Esophagus squamous epithelium (tissue), 4 donors: ENCODE data around the gene FANCE.

Experiments used
- CTCF ChIP-seq, 6 experiments: fragments of 450-650 bp in 4 of 6; fragments of 200-600 bp in 2 of 6; sonication (generic) in 2 of 6; IDR thresholded peaks; one replicate each; pipeline ENCODE4 v1.5.1; 2016 to 2019; ENCODE audit warnings: antibody characterized with exemption in 6 of 6, mild to moderate bottlenecking in 4 of 6, moderate library complexity in 4 of 6
- POLR2A ChIP-seq, 4 donors: fragments of 450-650 bp; IDR thresholded peaks; one replicate each; pipeline ENCODE4 v1.6.1; 2017; ENCODE audit warnings: antibody characterized with exemption in 4 of 4, mild to moderate bottlenecking in 4 of 4, moderate library complexity in 3 of 4

- TF ChIP-seq CTCF (IDR thresholded peaks at IDR 0.05) (no peak), POLR2A (IDR thresholded peaks at IDR 0.05) (no peak)
Observed at GRCh38 chr6:35501784-35502183, 49.6 kb downstream of the FANCE start.
